ENCODE data around the gene PIAS4.

Gene PIAS4

DNA sequence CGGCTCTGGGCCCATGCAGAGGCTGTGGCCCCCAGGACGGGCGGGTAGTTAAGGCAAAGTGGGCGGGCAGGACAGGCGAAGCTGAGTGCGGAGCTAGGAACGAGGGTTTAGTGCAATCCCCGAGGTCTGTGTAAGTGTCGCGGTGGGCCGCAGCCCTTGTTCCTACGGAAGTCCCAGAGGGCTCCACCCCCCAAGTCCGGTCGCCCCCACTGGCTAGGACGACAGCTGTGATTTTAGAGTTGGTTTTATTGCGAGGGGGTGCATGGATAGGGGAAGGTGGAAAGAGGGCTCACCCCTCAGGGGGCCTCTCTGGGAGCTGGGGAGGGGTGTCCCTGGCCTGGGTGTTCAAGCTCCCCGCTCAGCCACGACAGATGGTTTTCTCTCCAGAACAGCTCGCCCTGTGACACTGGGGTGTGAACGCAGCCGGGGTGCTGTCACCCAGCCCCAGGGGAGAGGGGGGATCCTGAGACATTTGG, 37.5 kb downstream of the PIAS4 start:
- Histone ChIP-seq H3K27ac (ENCODE audit: low read length) (no peak overlapping the region), H3K4me1 (ENCODE audit: insufficient read depth, low read length) (no peaks in the 10 kb centered on the region), H3K4me2 (ENCODE audit: insufficient read depth, low read length) (no peak overlapping the region), H3K79me2 (ENCODE audit: insufficient read depth, low read length) (peaks cover 59% of the 10 kb centered on the region), H3K9me3 (ENCODE audit: insufficient read depth, low read length, severe bottlenecking) (no peaks in the 10 kb centered on the region), H2AFZ (ENCODE audit: low read depth, low read length) (no peak overlapping the region), H3K4me3 (ENCODE audit: low read depth in 1 of 2, low read length in 2 of 2) (no peak overlapping the region), H3K36me3 (ENCODE audit: insufficient read depth, low read length) (peaks cover 65% of the 10 kb centered on the region), H4K20me1 (ENCODE audit: insufficient read depth, low read length) (peaks cover 53% of the 10 kb centered on the region), H3K27me3 (ENCODE audit: insufficient read depth, low read length, poor library complexity) (no peaks in the 10 kb centered on the region), H3K9ac (ENCODE audit: low read depth, low read length) (no peak overlapping the region)
- DNase-seq = no peak
- TF ChIP-seq EZH2 (IDR thresholded peaks at IDR 0.05; ENCODE audit: borderline replicate concordance, low read depth, low read length, severe bottlenecking) = no peak
- TF ChIP-seq, protein P1, sequence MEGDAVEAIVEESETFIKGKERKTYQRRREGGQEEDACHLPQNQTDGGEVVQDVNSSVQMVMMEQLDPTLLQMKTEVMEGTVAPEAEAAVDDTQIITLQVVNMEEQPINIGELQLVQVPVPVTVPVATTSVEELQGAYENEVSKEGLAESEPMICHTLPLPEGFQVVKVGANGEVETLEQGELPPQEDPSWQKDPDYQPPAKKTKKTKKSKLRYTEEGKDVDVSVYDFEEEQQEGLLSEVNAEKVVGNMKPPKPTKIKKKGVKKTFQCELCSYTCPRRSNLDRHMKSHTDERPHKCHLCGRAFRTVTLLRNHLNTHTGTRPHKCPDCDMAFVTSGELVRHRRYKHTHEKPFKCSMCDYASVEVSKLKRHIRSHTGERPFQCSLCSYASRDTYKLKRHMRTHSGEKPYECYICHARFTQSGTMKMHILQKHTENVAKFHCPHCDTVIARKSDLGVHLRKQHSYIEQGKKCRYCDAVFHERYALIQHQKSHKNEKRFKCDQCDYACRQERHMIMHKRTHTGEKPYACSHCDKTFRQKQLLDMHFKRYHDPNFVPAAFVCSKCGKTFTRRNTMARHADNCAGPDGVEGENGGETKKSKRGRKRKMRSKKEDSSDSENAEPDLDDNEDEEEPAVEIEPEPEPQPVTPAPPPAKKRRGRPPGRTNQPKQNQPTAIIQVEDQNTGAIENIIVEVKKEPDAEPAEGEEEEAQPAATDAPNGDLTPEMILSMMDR (IDR thresholded peaks at IDR 0.05; ENCODE audit: borderline replicate concordance, extremely low read depth, low read length, poor library complexity, severe bottlenecking) = no peak
- no peak for ATAC-seq (ENCODE audit: insufficient read depth, low read depth)

DNA sequence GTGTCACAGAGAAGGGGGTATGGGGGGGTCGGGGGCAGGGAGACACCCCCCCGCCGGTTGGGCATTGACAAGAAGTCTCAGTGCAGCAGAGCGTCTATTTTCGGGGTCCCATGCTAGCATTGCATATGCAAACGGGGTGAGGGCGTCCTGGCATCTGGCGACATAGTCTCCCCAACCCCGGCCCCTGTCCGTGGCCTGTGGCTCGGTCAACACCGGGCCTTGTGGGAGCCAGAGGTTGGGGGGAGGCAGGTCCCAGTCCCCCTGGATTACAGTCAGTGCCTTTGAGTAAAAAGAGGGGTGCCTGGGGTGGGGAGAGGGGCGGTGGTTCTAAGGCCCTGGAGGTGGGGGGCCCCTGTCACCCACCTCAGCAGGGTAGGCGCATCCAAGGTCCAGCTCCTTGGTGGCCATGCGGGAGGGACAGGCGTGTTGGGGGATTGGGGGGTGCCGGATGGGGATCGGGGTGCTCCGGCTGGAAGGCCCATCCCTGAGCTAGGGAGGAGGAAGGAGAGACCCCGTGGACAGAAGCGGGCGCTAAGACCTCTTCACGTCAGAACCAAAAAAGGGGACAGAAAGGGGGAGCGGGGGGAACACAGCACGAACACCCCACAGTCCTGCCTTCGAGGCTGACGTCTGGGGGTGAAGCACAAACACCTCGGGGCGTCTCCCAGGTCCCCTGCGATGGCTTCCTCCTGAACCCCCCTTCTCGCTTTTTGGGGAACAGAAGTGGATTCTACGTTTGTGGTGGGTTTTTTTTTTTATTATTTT, 38.2 kb downstream of the PIAS4 start:
- no peaks in the 10 kb centered on the region for H3K27me3 ChIP-seq (ENCODE audit: insufficient read depth, low read length, poor library complexity)
- H3K4me1 ChIP-seq (ENCODE audit: insufficient read depth, low read length) = no peaks in the 10 kb centered on the region
- H3K9ac ChIP-seq (ENCODE audit: low read depth, low read length) = no peak overlapping the region
- peaks cover 56% of the 10 kb centered on the region for H4K20me1 ChIP-seq (ENCODE audit: insufficient read depth, low read length)
- H3K79me2 ChIP-seq (ENCODE audit: insufficient read depth, low read length) = peaks cover 66% of the 10 kb centered on the region
- no peak overlapping the region for H2AFZ ChIP-seq (ENCODE audit: low read depth, low read length)
- no peak overlapping the region for H3K27ac ChIP-seq (ENCODE audit: low read length)
- no peak overlapping the region for H3K4me2 ChIP-seq (ENCODE audit: insufficient read depth, low read length)
- TF ChIP-seq, protein P1 (IDR thresholded peaks at IDR 0.05; ENCODE audit: borderline replicate concordance, extremely low read depth, low read length, poor library complexity, severe bottlenecking) = no peak
- TF ChIP-seq EZH2 (IDR thresholded peaks at IDR 0.05; ENCODE audit: borderline replicate concordance, low read depth, low read length, severe bottlenecking) = no peak
- ATAC-seq (ENCODE audit: insufficient read depth, low read depth) = no peak
- no peaks in the 10 kb centered on the region for H3K9me3 ChIP-seq (ENCODE audit: insufficient read depth, low read length, severe bottlenecking)
- no peak overlapping the region for H3K4me3 ChIP-seq (ENCODE audit: low read depth in 1 of 2, low read length in 2 of 2)
- H3K36me3 ChIP-seq (ENCODE audit: insufficient read depth, low read length) = peaks cover 67% of the 10 kb centered on the region
- no peak for DNase-seq

DNA sequence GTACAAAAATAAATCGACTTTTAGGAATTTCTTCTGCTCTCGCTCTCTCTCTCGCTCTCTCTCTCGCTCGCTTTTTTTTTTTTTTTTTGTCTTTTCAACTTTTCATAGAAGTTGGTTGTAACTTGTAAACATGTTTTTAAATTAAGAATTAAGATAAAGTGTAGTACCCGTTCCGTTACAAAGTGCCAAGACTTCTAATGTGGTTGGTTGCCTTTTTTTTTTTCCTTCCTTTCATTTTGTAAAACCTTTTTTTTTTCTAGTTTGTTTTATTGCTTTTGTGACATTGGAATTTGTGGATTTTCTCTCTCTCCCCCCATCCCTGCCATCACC, 38.8 kb downstream of the PIAS4 start:
- no peak for DNase-seq
- ATAC-seq (ENCODE audit: insufficient read depth, low read depth) = no peak
- TF ChIP-seq, protein P1 (IDR thresholded peaks at IDR 0.05; ENCODE audit: borderline replicate concordance, extremely low read depth, low read length, poor library complexity, severe bottlenecking) = no peak
- no peak for TF ChIP-seq EZH2 (IDR thresholded peaks at IDR 0.05; ENCODE audit: borderline replicate concordance, low read depth, low read length, severe bottlenecking)
- no peaks in the 10 kb centered on the region for H3K9me3 ChIP-seq (ENCODE audit: insufficient read depth, low read length, severe bottlenecking)
- peaks cover 71% of the 10 kb centered on the region for H3K79me2 ChIP-seq (ENCODE audit: insufficient read depth, low read length)
- H3K4me1 ChIP-seq (ENCODE audit: insufficient read depth, low read length) = no peaks in the 10 kb centered on the region
- no peak overlapping the region for H3K4me3 ChIP-seq (ENCODE audit: low read depth in 1 of 2, low read length in 2 of 2)
- no peak overlapping the region for H3K4me2 ChIP-seq (ENCODE audit: insufficient read depth, low read length)
- no peaks in the 10 kb centered on the region for H3K27me3 ChIP-seq (ENCODE audit: insufficient read depth, low read length, poor library complexity)
- H3K36me3 ChIP-seq (ENCODE audit: insufficient read depth, low read length) = peaks cover 70% of the 10 kb centered on the region
- H3K9ac ChIP-seq (ENCODE audit: low read depth, low read length) = no peak overlapping the region
- peaks cover 60% of the 10 kb centered on the region for H4K20me1 ChIP-seq (ENCODE audit: insufficient read depth, low read length)
- no peak overlapping the region for H3K27ac ChIP-seq (ENCODE audit: low read length)
- no peak overlapping the region for H2AFZ ChIP-seq (ENCODE audit: low read depth, low read length)
